ENCODE data around the gene RNF222.

The RNF222 gene

GRCh38 chr17:8417806-8418205, 20.2 kb upstream of the RNF222 start:
- TF ChIP-seq CTCF (conservative IDR thresholded peaks at IDR 0.05; ENCODE audit: low read depth), result no peak
- H3K27ac ChIP-seq, result no peak overlapping the region
- no peak for DNase-seq (ENCODE audit: low spot score)
- ChIA-PET POLR2A (ENCODE audit: low non-redundant PET) (interaction anchor here (0.8 kb wide), 1 partner anchor 17 kb away, joined by 3 read pairs; the partner anchor contains the start of gene NDEL1), CTCF (no interaction called here)

DNA sequence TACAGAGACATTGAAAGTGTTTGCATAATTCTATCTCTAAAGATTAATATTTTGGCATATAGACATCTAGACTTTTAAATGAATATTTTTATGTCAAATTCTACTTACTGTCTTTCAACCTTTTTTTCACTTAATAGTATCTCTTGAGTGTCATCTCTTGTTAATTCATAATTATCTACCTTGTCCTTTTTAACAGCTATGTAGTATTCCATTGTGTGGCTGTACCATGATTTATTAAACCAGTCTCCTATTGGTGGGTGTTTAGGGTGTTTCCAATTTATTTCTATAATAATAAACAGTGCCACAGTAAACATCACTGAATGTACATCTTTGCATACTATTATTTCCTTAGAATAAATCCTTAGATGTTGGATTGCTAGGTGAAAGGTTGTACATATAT, 16.3 kb upstream of the RNF222 start:
- TF ChIP-seq CTCF (conservative IDR thresholded peaks at IDR 0.05; ENCODE audit: low read depth), result no peak
- ChIA-PET POLR2A (ENCODE audit: low non-redundant PET) (no interaction called here), CTCF (no interaction called here)
- H3K27ac ChIP-seq, result no peak overlapping the region
- DNase-seq (ENCODE audit: low spot score), result no peak

GRCh38 chr17:8413328-8413727, 15.7 kb upstream of the RNF222 start:
- H3K27ac ChIP-seq, result no peak overlapping the region
- POLR2A ChIA-PET (ENCODE audit: low non-redundant PET), result interaction anchor here (0.6 kb wide), 1 partner anchor 19 kb away, joined by 3 read pairs; no protein-coding TSS in a partner anchor
- TF ChIP-seq CTCF (conservative IDR thresholded peaks at IDR 0.05; ENCODE audit: low read depth), result no peak
- CTCF ChIA-PET, result no interaction called here
- DNase-seq (ENCODE audit: low spot score), result no peak

GRCh38 chr17:8412089-8412488, 14.5 kb upstream of the RNF222 start:
- no peak for TF ChIP-seq CTCF (conservative IDR thresholded peaks at IDR 0.05; ENCODE audit: low read depth)
- ChIA-PET POLR2A (ENCODE audit: low non-redundant PET) (no interaction called here), CTCF (interaction anchor here (1.0 kb wide), 1 partner anchor 28 kb away, joined by 4 read pairs; no protein-coding TSS in a partner anchor)
- no peak overlapping the region for H3K27ac ChIP-seq
- DNase-seq (ENCODE audit: low spot score), result no peak

DNA sequence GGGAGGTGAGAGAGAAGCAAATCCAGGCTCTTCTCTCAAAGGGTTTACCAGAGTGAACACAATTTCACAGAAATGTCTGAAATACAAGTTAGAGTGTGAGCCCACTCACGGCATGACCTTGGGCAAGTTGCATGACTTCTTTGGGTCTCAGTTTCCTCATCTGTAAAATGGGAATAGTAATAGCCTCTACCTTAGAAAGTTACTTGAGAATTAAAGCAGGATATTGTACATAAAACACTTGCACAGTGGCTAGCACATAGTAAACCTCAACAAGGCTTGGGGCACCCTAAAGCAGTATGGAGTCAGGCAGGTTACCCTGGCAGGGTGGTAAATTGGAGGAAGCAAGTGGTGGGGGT, 13.2 kb upstream of the RNF222 start:
- no peak for TF ChIP-seq CTCF (conservative IDR thresholded peaks at IDR 0.05; ENCODE audit: low read depth)

DNA sequence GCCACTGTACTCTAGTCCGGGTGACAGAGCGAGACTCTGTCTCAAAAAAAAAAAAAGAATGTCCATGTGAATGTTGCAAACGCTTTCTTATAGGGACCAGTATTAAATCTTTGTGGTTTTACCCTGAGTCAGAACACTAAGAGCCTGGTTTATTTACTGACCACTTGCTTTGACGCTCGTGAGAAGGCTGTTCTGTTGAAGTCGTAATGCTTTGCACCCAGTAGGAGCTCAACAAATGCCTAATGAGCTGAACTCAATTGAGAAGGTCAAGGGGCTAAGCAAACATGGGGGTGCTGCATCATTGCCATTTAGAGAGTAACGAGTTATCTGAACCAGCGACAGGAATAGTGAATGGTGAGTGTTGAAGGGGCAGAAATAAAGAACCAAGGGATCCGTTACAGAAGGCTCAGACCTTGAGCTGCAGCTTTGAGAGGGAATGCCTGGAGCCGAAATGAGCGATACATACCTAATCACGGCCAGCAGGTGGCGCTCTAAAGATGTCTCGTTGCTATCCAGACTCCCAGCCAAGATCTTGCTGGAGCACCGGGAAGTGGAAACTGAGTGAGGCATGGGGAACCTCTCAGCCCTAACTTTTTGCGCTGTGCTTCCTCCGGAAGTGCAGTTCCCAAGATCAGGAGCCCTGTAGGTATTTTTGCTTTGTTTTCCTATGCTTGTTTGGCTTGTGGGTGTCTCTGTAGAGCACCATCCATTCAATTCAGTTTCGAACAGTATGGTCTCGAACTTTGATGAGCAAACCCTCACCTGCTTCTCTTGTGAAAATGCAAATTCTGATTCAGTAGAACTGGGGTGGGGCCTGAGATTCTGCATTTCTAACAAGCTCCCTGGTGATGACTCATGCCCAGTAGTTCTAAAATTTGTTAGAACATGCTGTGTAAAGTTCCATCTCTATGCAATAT, 12.6 kb upstream of the RNF222 start:
- CTCF ChIA-PET, result interaction anchor here (0.6 to 1.0 kb wide), 7 partner anchors 11 to 336 kb away, joined by 3 to 5 read pairs (median 3); no protein-coding TSS in a partner anchor
- TF ChIP-seq CTCF (conservative IDR thresholded peaks at IDR 0.05; ENCODE audit: low read depth), result peak; percentile 79
- H3K27ac ChIP-seq, result 0 out of 2 replicates have a peak overlapping the region, but pooled peaks have one; percentile 32
- POLR2A ChIA-PET (ENCODE audit: low non-redundant PET), result no interaction called here
- peak; percentile 67 for DNase-seq (ENCODE audit: low spot score)

More for the DNA sequence above, 13.2 kb upstream of the RNF222 start:
- no peak for DNase-seq (ENCODE audit: low spot score)
- CTCF ChIA-PET, result interaction anchor here (0.6 to 1.0 kb wide), 6 partner anchors 10 to 335 kb away, joined by 3 to 5 read pairs (median 3); no protein-coding TSS in a partner anchor
- H3K27ac ChIP-seq, result no peak overlapping the region
- POLR2A ChIA-PET (ENCODE audit: low non-redundant PET), result no interaction called here

Measured in RWPE1 (cell line).